Measurements from ENCODE around the gene LACTB. TPM values are rescaled to one million over a fixed set of nuclear protein-coding genes. Genes with fewer than 3 reads are reported as not detected.

The LACTB gene
- total and polyA plus RNA-seq, 2 of the 13 experiments (the other 11 are each of a cell fraction or from before 2014, with no cell fraction given): 14.8 to 23.0 TPM

- no peak overlapping the region for H3K9ac ChIP-seq (ENCODE audit: insufficient read depth, low read depth, low read length)
- no peaks in the 10 kb centered on the region for H3K36me3 ChIP-seq (replicated peaks in 1 of 2; ENCODE audit: control insufficient read depth in 1 of 2, insufficient read depth in 2 of 2, low read length in 2 of 2)
- H3K27ac ChIP-seq (ENCODE audit: extremely low read length, insufficient read depth, low read length): no peak overlapping the region
- no peak for TF ChIP-seq ZNF441 (CRISPR knock-in tag; IDR thresholded peaks at IDR 0.05; ENCODE audit: borderline replicate concordance)
- 0 out of 2 replicates have a peak, but pooled peaks have one; percentile 10 for TF ChIP-seq SAP130 (CRISPR knock-in tag; IDR thresholded peaks at IDR 0.05; ENCODE audit: low read depth)
- TF ChIP-seq TFAP4 (IDR thresholded peaks at IDR 0.05; ENCODE audit: borderline replicate concordance, low read depth): 0 out of 2 replicates have a peak, but pooled peaks have one; percentile 20
- TF ChIP-seq FOSL2 (CRISPR knock-in tag; IDR thresholded peaks at IDR 0.05): peak; percentile 28; the same call in 1 of the 2 replicates
- no peak overlapping the region for H2AFZ ChIP-seq (ENCODE audit: low read length)
- no TSS peak for BruUV-seq (replicated peaks)
- DNase-seq (ENCODE audit: low spot score): peak; percentile 44
- POLR2A ChIA-PET: interaction anchor here (1.7 kb wide), 1 partner anchor 28 kb away, joined by 10 read pairs; the partner anchor contains the start of gene RPS27L
- H3K4me2 ChIP-seq (ENCODE audit: low read depth, low read length): no peak overlapping the region
- H4K20me1 ChIP-seq (ENCODE audit: insufficient read depth, low read length): no peaks in the 10 kb centered on the region
- CTCF ChIA-PET (ENCODE audit: low intra/inter-chr PET ratio, low total read pairs): no interaction called here
- H3K4me1 ChIP-seq (ENCODE audit: insufficient read depth, low read length): peaks cover 44% of the 10 kb centered on the region
- no peak for ATAC-seq
- in situ Hi-C loops (cut with HindIII; ENCODE audit: extremely low pct_ligation_motif_present, low pct_unique_long_range_greater_than_20kb): no loop called here
- H3K9me3 ChIP-seq (ENCODE audit: low read length): no peaks in the 10 kb centered on the region
- H3K79me2 ChIP-seq (ENCODE audit: insufficient read depth, low read length): peaks cover 2% of the 10 kb centered on the region
- no peak for FAIRE-seq
- WGBS (ENCODE audit: low lambda C conversion rate): 6% methylated on average over 2 of the region's 2 CpGs
- intact Hi-C loops (cut with micrococcal nuclease; ENCODE audit: unreplicated experiment): loop anchor here (5.0 kb wide), 1 partner anchor 92 kb away; the partner anchor contains the start of gene APH1B
- no peak overlapping the region for H3K4me3 ChIP-seq (replicated peaks in 1 of 3; ENCODE audit: insufficient read depth in 1 of 3, low read depth in 2 of 3, low read length in 3 of 3)
- H3K27me3 ChIP-seq (ENCODE audit: control insufficient read depth in 1 of 2, insufficient read depth in 2 of 2, low read length in 2 of 2): no peaks in the 10 kb centered on the region; a peak in 1 of 5 replicates
These were observed 63.5 kb downstream of the LACTB start for GRCh38 chr15:63185206-63185605.

- 5% methylated on average over 2 of the region's 2 CpGs for WGBS (ENCODE audit: low lambda C conversion rate)
- H3K4me2 ChIP-seq (ENCODE audit: low read depth, low read length): peak overlapping the region; percentile 52; the same call in 1 of the 2 replicates
- H3K4me1 ChIP-seq (ENCODE audit: insufficient read depth, low read length): peaks cover 52% of the 10 kb centered on the region
- H3K9ac ChIP-seq (ENCODE audit: insufficient read depth, low read depth, low read length): no peak overlapping the region
- H2AFZ ChIP-seq (ENCODE audit: low read length): no peak overlapping the region
- peak; percentile 40 for FAIRE-seq
- H3K36me3 ChIP-seq (replicated peaks in 1 of 2; ENCODE audit: control insufficient read depth in 1 of 2, insufficient read depth in 2 of 2, low read length in 2 of 2): no peaks in the 10 kb centered on the region
- CTCF ChIA-PET (ENCODE audit: low intra/inter-chr PET ratio, low total read pairs): no interaction called here
- no TSS peak for BruUV-seq (replicated peaks)
- ATAC-seq: no peak
- H3K4me3 ChIP-seq (replicated peaks in 1 of 3; ENCODE audit: insufficient read depth in 1 of 3, low read depth in 2 of 3, low read length in 3 of 3): no peak overlapping the region
- no peaks in the 10 kb centered on the region for H4K20me1 ChIP-seq (ENCODE audit: insufficient read depth, low read length)
- no peaks in the 10 kb centered on the region for H3K9me3 ChIP-seq (ENCODE audit: low read length)
- peaks cover 7% of the 10 kb centered on the region for H3K79me2 ChIP-seq (ENCODE audit: insufficient read depth, low read length)
- peak; percentile 41 for DNase-seq (ENCODE audit: low spot score)
- POLR2A ChIA-PET: interaction anchor here (1.7 kb wide), 1 partner anchor 29 kb away, joined by 10 read pairs; the partner anchor contains the start of gene RPS27L
- H3K27me3 ChIP-seq (ENCODE audit: control insufficient read depth in 1 of 2, insufficient read depth in 2 of 2, low read length in 2 of 2): no peaks in the 10 kb centered on the region; a peak in 1 of 5 replicates
- intact Hi-C loops (cut with micrococcal nuclease; ENCODE audit: unreplicated experiment) (loop anchor here (5.0 kb wide), 1 partner anchor 91 kb away; the partner anchor contains the start of gene APH1B), in situ Hi-C loops (cut with HindIII; ENCODE audit: extremely low pct_ligation_motif_present, low pct_unique_long_range_greater_than_20kb) (no loop called here)
- no peak overlapping the region for H3K27ac ChIP-seq (ENCODE audit: extremely low read length, insufficient read depth, low read length)
- TF ChIP-seq ZSCAN29 (CRISPR knock-in tag; conservative IDR thresholded peaks at IDR 0.05) (no peak), HMG20A (CRISPR knock-in tag; IDR thresholded peaks at IDR 0.05; ENCODE audit: borderline replicate concordance) (0 out of 2 replicates have a peak, but pooled peaks have one; percentile 55), ZNF354B (CRISPR knock-in tag; IDR thresholded peaks at IDR 0.05) (no peak), NCOA2 (CRISPR knock-in tag; IDR thresholded peaks at IDR 0.05) (no peak), STAG1 (CRISPR knock-in tag; IDR thresholded peaks at IDR 0.05) (no peak), MEIS2 (CRISPR knock-in tag; IDR thresholded peaks at IDR 0.05) (no peak), ZNF431 (CRISPR knock-in tag; IDR thresholded peaks at IDR 0.05; ENCODE audit: borderline replicate concordance, low read depth) (no peak), CEBPB (IDR thresholded peaks at IDR 0.05; ENCODE audit: borderline replicate concordance, low read depth, low read length) (peak; percentile 86), MAX (IDR thresholded peaks at IDR 0.05) (no peak), ZNF841 (CRISPR knock-in tag; IDR thresholded peaks at IDR 0.05; ENCODE audit: borderline replicate concordance) (no peak), ISX (CRISPR knock-in tag; conservative IDR thresholded peaks at IDR 0.05) (no peak), ELF3 (CRISPR knock-in tag; IDR thresholded peaks at IDR 0.05) (peak; percentile 29; the same call in 1 of the 2 replicates), IRF9 (CRISPR knock-in tag; IDR thresholded peaks at IDR 0.05; ENCODE audit: borderline replicate concordance) (no peak), ZNF230 (CRISPR knock-in tag; IDR thresholded peaks at IDR 0.05) (no peak), ZFP36L1 (CRISPR knock-in tag; IDR thresholded peaks at IDR 0.05) (no peak)
These were observed 64.4 kb downstream of the LACTB start for GRCh38 chr15:63186065-63186464.

Measured in HepG2 (cell line).